ENCODE data around the gene KHDC4. TPM values are rescaled to one million over a fixed set of nuclear protein-coding genes. Genes with fewer than 3 reads are reported as not detected.

KHDC4 gene
- total and polyA plus RNA-seq, 9 of the 15 experiments (the other 6 are each of a cell fraction or from before 2014, with no cell fraction given), result 12.1 to 185 (median 65.6) TPM

GRCh38 chr1:155979597-155980343, 45.6 kb upstream of the KHDC4 start (continued):
- TF ChIP-seq HEY1 (CRISPR knock-in tag; IDR thresholded peaks at IDR 0.05; ENCODE audit: borderline replicate concordance) (no peak), RAD21 (CRISPR knock-in tag; conservative IDR thresholded peaks at IDR 0.05 in 1 of 2, IDR thresholded peaks at IDR 0.05 in 1 of 2) (0 out of 4 replicates have a peak, but pooled peaks of 1 of the 2 experiments have one; percentile 4), PRMT5 (CRISPR knock-in tag; IDR thresholded peaks at IDR 0.05) (no peak), CBFA2T3 (IDR thresholded peaks at IDR 0.05) (no peak), ARID3A (IDR thresholded peaks at IDR 0.05; ENCODE audit: borderline replicate concordance, low read depth, low read length) (no peak), SRF (CRISPR knock-in tag; IDR thresholded peaks at IDR 0.05) (no peak), RBM22 (IDR thresholded peaks at IDR 0.05; ENCODE audit: low read depth, low read length, poor library complexity, severe bottlenecking) (no peak), POLR2B (IDR thresholded peaks at IDR 0.05; ENCODE audit: low read depth, partially characterized antibody) (peak; percentile 62), TRIM28 (IDR thresholded peaks at IDR 0.05) (no peak), ZNF318 (IDR thresholded peaks at IDR 0.05; ENCODE audit: borderline replicate concordance in 1 of 2, low read depth in 1 of 2) (0 out of 4 replicates have a peak, but pooled peaks of 1 of the 2 experiments have one; percentile 23), ZNF143 (CRISPR knock-in tag; IDR thresholded peaks at IDR 0.05) (0 out of 2 replicates have a peak, but pooled peaks have one; percentile 29), DIDO1 (tag; IDR thresholded peaks at IDR 0.05; ENCODE audit: low read depth) (no peak), BCL6 (CRISPR knock-in tag; IDR thresholded peaks at IDR 0.05) (no peak), KLF1 (tag; IDR thresholded peaks at IDR 0.05) (no peak)
- TF ChIP-seq, protein P1, sequence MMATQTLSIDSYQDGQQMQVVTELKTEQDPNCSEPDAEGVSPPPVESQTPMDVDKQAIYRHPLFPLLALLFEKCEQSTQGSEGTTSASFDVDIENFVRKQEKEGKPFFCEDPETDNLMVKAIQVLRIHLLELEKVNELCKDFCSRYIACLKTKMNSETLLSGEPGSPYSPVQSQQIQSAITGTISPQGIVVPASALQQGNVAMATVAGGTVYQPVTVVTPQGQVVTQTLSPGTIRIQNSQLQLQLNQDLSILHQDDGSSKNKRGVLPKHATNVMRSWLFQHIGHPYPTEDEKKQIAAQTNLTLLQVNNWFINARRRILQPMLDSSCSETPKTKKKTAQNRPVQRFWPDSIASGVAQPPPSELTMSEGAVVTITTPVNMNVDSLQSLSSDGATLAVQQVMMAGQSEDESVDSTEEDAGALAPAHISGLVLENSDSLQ (IDR thresholded peaks at IDR 0.05), result peak; percentile 72

All from K562 (cell line).